H1 (cell line): ENCODE measurements around the gene NFIA. TPM values are rescaled to one million over a fixed set of nuclear protein-coding genes. Genes with fewer than 3 reads are reported as not detected.

Source experiments
- CTCF ChIA-PET: fragments of 300-600 bp; sonication (Branson Sonifier 250); formaldehyde crosslinking; loops from one replicate; lab custom pipeline; 2021; ENCODE audit not compliant: partially characterized antibody; lab: Charles Lee
- POLR2A ChIA-PET: fragments of 300-600 bp; sonication (Branson Sonifier 250); formaldehyde crosslinking; loops from one replicate; lab custom pipeline; 2021; ENCODE audit warnings: inconsistent platforms; ENCODE audit not compliant: partially characterized antibody; lab: Charles Lee
- DNase-seq, 2 experiments: peaks; one replicate each; pipeline versions ENCODE4 v3.0.0 to v3.0.0-alpha.2; 2010 to 2022; ENCODE audit warnings: low spot score in 2 of 2, low read depth in 1 of 2, mixed read lengths in 1 of 2
- FAIRE-seq: peaks from 2 replicates; lab custom pipeline; 2011; peaks lifted over from hg19 to GRCh38; lab: Jason Lieb, UNC
- H2AFZ ChIP-seq: 2 replicates; pipeline ENCODE4 v1.8.1; 2012; ENCODE audit warnings: low read length, inconsistent platforms
- H2AK5ac ChIP-seq: 2 replicates; pipeline ENCODE4 v1.6.1; 2013; ENCODE audit warnings: low read depth, low read length
- H2BK120ac ChIP-seq: replicated peaks from 2 replicates; pipeline ENCODE3; 2013; ENCODE audit warnings: low read depth, low read length, inconsistent platforms
- H2BK12ac ChIP-seq: 2 replicates; pipeline ENCODE4 v1.6.1; 2013; ENCODE audit warnings: low read depth, low read length
- H2BK15ac ChIP-seq: 2 replicates; pipeline ENCODE4 v1.6.1; 2013; ENCODE audit warnings: low read length
- H2BK20ac ChIP-seq: 2 replicates; pipeline ENCODE4 v1.6.1; 2013; ENCODE audit warnings: low read length
- H2BK5ac ChIP-seq: 2 replicates; pipeline ENCODE4 v1.6.1; 2013; ENCODE audit warnings: low read depth, low read length
- H3K14ac ChIP-seq: 2 replicates; pipeline ENCODE4 v1.6.1; 2013; ENCODE audit warnings: inconsistent platforms; ENCODE audit not compliant: insufficient read length
- H3K18ac ChIP-seq: 2 replicates; pipeline ENCODE4 v1.6.1; 2013; ENCODE audit warnings: low read length; ENCODE audit errors: extremely low read depth
- H3K23ac ChIP-seq: 2 replicates; pipeline ENCODE4 v1.6.1; 2013; ENCODE audit warnings: inconsistent platforms; ENCODE audit not compliant: insufficient read length
- H3K23me2 ChIP-seq: 2 replicates; pipeline ENCODE4 v1.6.1; 2013; ENCODE audit warnings: low read depth, low read length
- H3K27ac ChIP-seq: 2 replicates; pipeline ENCODE4 v1.6.1; 2011; ENCODE audit warnings: low read depth, low read length, inconsistent platforms
- H3K27me3 ChIP-seq, 4 experiments: replicated peaks in 1 of 4; 1 replicate in 1 of 4; 2 replicates in 3 of 4; pipeline versions ENCODE4 v1.6.1 to v1.8.1; 2011 to 2013; ENCODE audit warnings: low read length in 3 of 4, mild to moderate bottlenecking in 3 of 4, inconsistent platforms in 2 of 4, mixed read lengths in 2 of 4, moderate library complexity in 1 of 4; ENCODE audit not compliant: control insufficient read depth in 3 of 4, insufficient read depth in 3 of 4; ENCODE audit errors: extremely low read depth in 1 of 4
- H3K36me3 ChIP-seq, 4 experiments: 2 replicates each; pipeline versions ENCODE4 v1.6.1 to v1.8.1; 2011 to 2013; ENCODE audit warnings: mild to moderate bottlenecking in 4 of 4, low read length in 3 of 4, moderate library complexity in 2 of 4, control low read depth in 1 of 4, inconsistent platforms in 1 of 4; ENCODE audit not compliant: insufficient read depth in 4 of 4, control insufficient read depth in 2 of 4
- H3K4ac ChIP-seq: replicated peaks from 2 replicates; pipeline ENCODE3; 2013; ENCODE audit warnings: low read length, low read depth, mixed read lengths, inconsistent platforms; ENCODE audit not compliant: insufficient read length
- H3K4me1 ChIP-seq, 4 experiments: replicated peaks in 1 of 4; 1 replicate in 1 of 4; 2 replicates in 3 of 4; pipeline versions ENCODE4 v1.6.1 to v1.8.1; 2011 to 2013; ENCODE audit warnings: low read length in 3 of 4, inconsistent platforms in 2 of 4, mixed read lengths in 1 of 4; ENCODE audit not compliant: insufficient read depth in 4 of 4, control insufficient read depth in 3 of 4
- H3K4me2 ChIP-seq, 2 experiments: 2 replicates each; pipeline versions ENCODE4 v1.6.1 to v1.8.1; 2011 to 2013; ENCODE audit warnings: low read depth in 2 of 2, low read length in 2 of 2, control low read depth in 1 of 2, inconsistent platforms in 1 of 2, mild to moderate bottlenecking in 1 of 2; ENCODE audit not compliant: insufficient read depth in 1 of 2
- H3K4me3 ChIP-seq, 4 experiments: fragments of 200-600, 300-600 bp in 1 of 4; sonication (generic), shearing (Covaris generic), sonication (Bioruptor Twin) in 1 of 4; 2 replicates each; pipeline versions ENCODE4 v1.5.1 to v1.8.1; 2011 to 2016; ENCODE audit warnings: low read length in 4 of 4, low read depth in 3 of 4, control low read depth in 2 of 4, inconsistent platforms in 2 of 4, mild to moderate bottlenecking in 2 of 4, mixed read lengths in 1 of 4, moderate library complexity in 1 of 4; ENCODE audit not compliant: insufficient read depth in 2 of 4; ENCODE audit errors: extremely low read depth in 1 of 4
- H3K56ac ChIP-seq: replicated peaks from 2 replicates; pipeline ENCODE3; 2013; ENCODE audit warnings: low read depth, mild to moderate bottlenecking, mixed read lengths, low read length, inconsistent platforms; ENCODE audit not compliant: insufficient read length
- H3K79me1 ChIP-seq: 2 replicates; pipeline ENCODE4 v1.6.1; 2013; ENCODE audit warnings: low read depth, low read length, control low read depth
- H3K79me2 ChIP-seq, 2 experiments: 2 replicates each; pipeline versions ENCODE4 v1.6.1 to v1.8.1; 2012 to 2013; ENCODE audit warnings: low read length in 2 of 2, mild to moderate bottlenecking in 2 of 2, inconsistent platforms in 1 of 2; ENCODE audit not compliant: insufficient read depth in 2 of 2, control insufficient read depth in 1 of 2
- H3K9ac ChIP-seq, 4 experiments: replicated peaks in 1 of 4; 1 replicate in 1 of 4; 2 replicates in 3 of 4; pipeline versions ENCODE4 v1.6.1 to v1.8.1; 2011 to 2013; ENCODE audit warnings: low read depth in 3 of 4, low read length in 3 of 4, control low read depth in 2 of 4, mild to moderate bottlenecking in 2 of 4, moderate library complexity in 2 of 4, inconsistent platforms in 1 of 4; ENCODE audit errors: extremely low read depth in 1 of 4
- H3K9me3 ChIP-seq, 2 experiments: 2 replicates each; pipeline versions ENCODE4 v1.6.1 to v1.8.1; 2012 to 2013; ENCODE audit warnings: mild to moderate bottlenecking in 2 of 2, moderate library complexity in 2 of 2, control low read depth in 1 of 2, inconsistent platforms in 1 of 2, low read depth in 1 of 2, low read length in 1 of 2, mixed read lengths in 1 of 2; ENCODE audit not compliant: insufficient read depth in 2 of 2
- H4K20me1 ChIP-seq, 2 experiments: replicated peaks in 1 of 2; 2 replicates each; pipeline versions ENCODE3 to v1.8.1; 2011 to 2013; ENCODE audit warnings: inconsistent platforms in 2 of 2, low read length in 2 of 2, mild to moderate bottlenecking in 1 of 2; ENCODE audit not compliant: insufficient read depth in 2 of 2, control insufficient read depth in 1 of 2
- H4K5ac ChIP-seq: 2 replicates; pipeline ENCODE4 v1.6.1; 2013; ENCODE audit warnings: low read length, low read depth, mixed read lengths, inconsistent platforms; ENCODE audit not compliant: insufficient read length
- H4K8ac ChIP-seq: 2 replicates; pipeline ENCODE4 v1.8.0; 2013; ENCODE audit warnings: mild to moderate bottlenecking, moderate library complexity, low read length, inconsistent platforms; ENCODE audit not compliant: insufficient read depth; ENCODE audit errors: extremely low read depth
- H4K91ac ChIP-seq: replicated peaks from 2 replicates; pipeline ENCODE3; 2013; ENCODE audit warnings: low read length, mixed read lengths, inconsistent platforms; ENCODE audit not compliant: insufficient read length
- ASH2L ChIP-seq: fragments of 200-600, 300-600 bp; sonication (generic); IDR thresholded peaks from one replicate; pipeline ENCODE4 v1.7.1; 2017; ENCODE audit warnings: low read length
- BACH1 ChIP-seq: IDR thresholded peaks from 2 replicates; pipeline ENCODE4 v1.6.1; 2012; ENCODE audit warnings: low read length, improper control_type of control experiment
- CEBPB ChIP-seq: IDR thresholded peaks from 2 replicates; pipeline ENCODE4 v1.6.1; 2012; ENCODE audit warnings: low read depth, low read length
- EZH2 ChIP-seq: fragments of 200-600 bp; sonication (generic); IDR thresholded peaks from 2 replicates; pipeline ENCODE4 v1.7.1; 2012; ENCODE audit warnings: low read depth, mild to moderate bottlenecking, moderate library complexity, low read length, inconsistent platforms; ENCODE audit not compliant: severe bottlenecking
- GABPA ChIP-seq: IDR thresholded peaks from 2 replicates; pipeline ENCODE4 v1.6.1; 2011; ENCODE audit warnings: mild to moderate bottlenecking, low read length, moderate library complexity, borderline replicate concordance; ENCODE audit not compliant: insufficient read depth
- JUN ChIP-seq: IDR thresholded peaks from 2 replicates; pipeline ENCODE4 v1.6.1; 2011; ENCODE audit warnings: low read depth, mild to moderate bottlenecking, improper control_type of control experiment, low read length
- PHF8 ChIP-seq: fragments of 200-600 bp; sonication (generic); conservative IDR thresholded peaks from 2 replicates; pipeline ENCODE4 v1.7.1; 2012; ENCODE audit warnings: low read depth, mild to moderate bottlenecking, inconsistent platforms, low read length, moderate library complexity
- RNF2 ChIP-seq: fragments of 200-900, 300-1000 bp; sonication (generic); IDR thresholded peaks from 2 replicates; pipeline ENCODE4 v1.7.1; 2016; ENCODE audit warnings: borderline replicate concordance, low read depth, mild to moderate bottlenecking, antibody characterized with exemption, low read length; ENCODE audit not compliant: poor library complexity, severe bottlenecking; ENCODE audit errors: missing control alignments
- TAF7 ChIP-seq: optimal IDR thresholded peaks from 2 replicates; pipeline ENCODE3; 2011; ENCODE audit warnings: low read depth, mild to moderate bottlenecking, inconsistent platforms, low read length, moderate library complexity, borderline replicate concordance
- WGBS, 2 experiments: shearing (Covaris generic) in 1 of 2; methylation state at CpG; one replicate each; pipeline versions ENCODE4 v1.1.6 to v1.1.7; 2013 to 2015; ENCODE audit warnings: low lambda C conversion rate in 2 of 2, mixed read lengths in 2 of 2, inconsistent platforms in 1 of 2, low coverage in 1 of 2, missing lambda C conversion rate in 1 of 2; ENCODE audit not compliant: insufficient replicate concordance in 2 of 2, insufficient coverage in 1 of 2, insufficient read length in 1 of 2; ENCODE audit errors: extremely low coverage in 1 of 2, missing lambda C conversion rate in 1 of 2; 5-methylcytosine and 5-hydroxymethylcytosine counted together
- polyA plus RNA-seq, 7 experiments: library from polyadenylated mRNA; depleted of rRNA in 3 of 7; stranded (reverse) in 5 of 7; unstranded in 2 of 7; fragments of >200 nt in 5 of 7; fragments of 200-250 nt in 2 of 7; gene quantifications; 1 replicate in 5 of 7; 2 replicates in 1 of 7; 4 replicates in 1 of 7; pipeline versions ENCODE4 v1.2.1 to v1.2.3, GENCODE V29; 2011 to 2013; ENCODE audit warnings: missing spikeins in 2 of 7, mixed read lengths in 2 of 7
- total RNA-seq: library from RNA; stranded (reverse); fragmentation: NEBNext Ultra II Directional; extraction: Animal tissue kit (Norgen Biotek cat#: 25700); gene quantifications from 2 replicates; pipeline ENCODE4 v1.2.1, GENCODE V29; 2021

The NFIA gene
- total and polyA plus RNA-seq, 2 of the 8 experiments (the other 6 are each of a cell fraction or from before 2014, with no cell fraction given) = 1.8 to 2.3 TPM

DNA sequence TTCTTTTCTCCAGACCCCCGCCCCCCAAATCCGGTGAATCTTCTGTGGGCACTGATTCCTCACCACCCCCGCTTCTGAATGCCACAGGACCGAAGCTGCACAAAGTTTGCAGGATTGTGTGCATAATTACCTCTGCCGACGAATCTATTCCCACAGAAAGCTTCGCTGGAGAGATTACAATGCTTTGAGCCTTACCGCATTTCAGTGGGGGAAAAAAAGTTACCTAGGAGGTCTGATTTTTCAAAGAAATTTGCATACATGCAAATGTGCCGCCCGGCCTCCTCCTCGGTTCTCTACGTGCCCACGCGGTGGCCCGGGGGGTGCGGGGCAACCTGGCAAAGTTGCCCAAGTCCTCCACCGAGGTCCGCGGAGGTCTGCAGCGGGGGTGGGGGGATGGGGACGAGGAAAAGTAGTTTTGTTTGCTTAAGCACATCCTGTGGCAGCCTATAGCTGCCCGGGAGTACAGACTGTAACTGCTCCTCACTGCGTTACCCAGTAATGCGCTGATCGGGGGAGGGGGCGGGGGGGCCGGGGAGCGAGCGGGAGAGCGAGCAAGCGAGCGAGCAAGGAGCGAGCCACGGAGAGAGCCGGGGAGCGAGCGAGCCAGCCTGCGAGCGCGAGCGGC is 563 bp upstream of the NFIA start:
- H3K4me3 ChIP-seq = peak overlapping the region; percentile 28 to 75 (median 62)
- FAIRE-seq (no peak), DNase-seq (peak in 1 of 2 experiments; percentile 69)
- H3K4ac ChIP-seq = no peak overlapping the region
- H4K8ac ChIP-seq = peak overlapping the region; percentile 71; the same call in 1 of the 2 replicates
- no peak overlapping the region for H2BK12ac ChIP-seq
- peaks cover 0 to 4% (median 0%) of the 10 kb centered on the region in 4 experiments; a peak in 1 of 8 replicates for H3K36me3 ChIP-seq
- no peaks in the 10 kb centered on the region for H3K79me1 ChIP-seq
- 1% methylated on average over 21 of the region's 41 CpGs; no CpG with 5 or more reads in 1 of the 2 experiments for WGBS, 2 experiments
- H3K27me3 ChIP-seq = peaks cover 29 to 70% (median 48%) of the 10 kb centered on the region in 4 experiments
- H4K91ac ChIP-seq = no peak overlapping the region
- H2BK5ac ChIP-seq = 0 out of 2 replicates have a peak overlapping the region, but pooled peaks have one; percentile 5
- H3K4me1 ChIP-seq = peaks cover 5 to 23% (median 11%) of the 10 kb centered on the region in 4 experiments; a peak in 5 of 7 replicates
- H3K9ac ChIP-seq = no peak overlapping the region
- no peak overlapping the region for H2AK5ac ChIP-seq
- CTCF ChIA-PET = interaction anchor here (0.6 to 7.1 kb wide), 12 partner anchors 26 to 963 kb away, joined by 3 to 65 read pairs (median 4); no protein-coding TSS in a partner anchor
- H3K4me2 ChIP-seq = peak overlapping the region; percentile 79 to 86
- TF ChIP-seq RNF2 (peak; percentile 38), BACH1 (no peak), CEBPB (peak; percentile 23; the same call in 1 of the 2 replicates), PHF8 (0 out of 2 replicates have a peak, but pooled peaks have one; percentile 25), JUN (no peak), GABPA (no peak), EZH2 (no peak), ASH2L (peak; percentile 57), TAF7 (no peak)
- no peak overlapping the region for H3K56ac ChIP-seq
- no peak overlapping the region for H3K27ac ChIP-seq
- no peak overlapping the region for H2AFZ ChIP-seq
- no peak overlapping the region for H2BK15ac ChIP-seq
- peaks cover 13% of the 10 kb centered on the region for H3K23me2 ChIP-seq
- peaks cover 0 to 4% of the 10 kb centered on the region in 2 experiments for H4K20me1 ChIP-seq
- H4K5ac ChIP-seq = no peak overlapping the region
- no peak overlapping the region for H3K18ac ChIP-seq
- no peak overlapping the region for H2BK120ac ChIP-seq
- H3K23ac ChIP-seq = no peak overlapping the region
- POLR2A ChIA-PET = interaction anchor here (0.7 to 1.1 kb wide), 6 partner anchors 12 to 60 kb away, joined by 3 to 6 read pairs (median 4); no protein-coding TSS in a partner anchor
- H3K79me2 ChIP-seq = no peaks in the 10 kb centered on the region
- H2BK20ac ChIP-seq = no peak overlapping the region
- H3K9me3 ChIP-seq = no peaks in the 10 kb centered on the region
- H3K14ac ChIP-seq = no peak overlapping the region
